Measurements from ENCODE around the gene STPG2. TPM values are rescaled to one million over a fixed set of nuclear protein-coding genes. Genes with fewer than 3 reads are reported as not detected.

STPG2 gene
- total RNA-seq, 1 donor from 2014 or later: 0.14 TPM

DNA sequence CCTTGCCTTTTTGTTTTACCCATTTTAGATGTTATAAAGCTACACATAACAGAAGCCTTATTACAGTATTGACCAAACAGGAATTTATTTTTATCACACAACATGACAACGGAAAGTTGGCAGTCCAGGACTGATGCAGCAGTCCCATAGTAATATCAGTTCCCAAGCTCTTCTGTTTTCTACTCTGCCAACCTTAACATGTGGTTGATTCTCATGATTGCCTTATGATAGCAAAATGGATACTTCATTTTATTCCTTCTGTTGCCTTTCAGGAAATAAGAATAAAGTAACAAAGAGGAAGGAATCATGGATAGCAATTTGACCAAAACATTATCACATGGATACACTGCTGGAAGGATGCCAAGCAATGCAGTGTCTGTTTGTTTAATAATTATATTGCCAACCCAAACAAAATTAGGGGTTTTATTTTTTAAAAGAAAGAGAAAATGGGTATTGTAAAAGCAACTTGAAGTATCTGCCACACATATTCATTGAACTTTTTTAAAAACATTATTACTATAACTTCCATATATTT lies 275.7 kb downstream of the STPG2 start:
- FAIRE-seq (no peak), DNase-seq (ENCODE audit: low read depth) (no peak)
- Histone ChIP-seq H3K9me3 (ENCODE audit: insufficient read depth, low read depth, low read length) (no peaks in the 10 kb centered on the region), H3K4me3 (ENCODE audit: insufficient read depth, low read depth, low read length) (no peak overlapping the region), H3K4me2 (ENCODE audit: low read length) (no peak overlapping the region), H3K27me3 (ENCODE audit: insufficient read depth, low read length) (no peaks in the 10 kb centered on the region), H3K27ac (ENCODE audit: low read depth, low read length) (no peak overlapping the region), H3K9ac (ENCODE audit: low read length) (no peak overlapping the region), H3K36me3 (ENCODE audit: insufficient read depth, low read length) (no peaks in the 10 kb centered on the region), H4K20me1 (ENCODE audit: insufficient read depth, low read length) (no peaks in the 10 kb centered on the region), H2AFZ (ENCODE audit: low read depth, low read length) (no peak overlapping the region), H3K79me2 (ENCODE audit: insufficient read depth, low read length) (no peaks in the 10 kb centered on the region), H3K4me1 (ENCODE audit: insufficient read depth, low read length) (no peaks in the 10 kb centered on the region)
- TF ChIP-seq, protein P1, sequence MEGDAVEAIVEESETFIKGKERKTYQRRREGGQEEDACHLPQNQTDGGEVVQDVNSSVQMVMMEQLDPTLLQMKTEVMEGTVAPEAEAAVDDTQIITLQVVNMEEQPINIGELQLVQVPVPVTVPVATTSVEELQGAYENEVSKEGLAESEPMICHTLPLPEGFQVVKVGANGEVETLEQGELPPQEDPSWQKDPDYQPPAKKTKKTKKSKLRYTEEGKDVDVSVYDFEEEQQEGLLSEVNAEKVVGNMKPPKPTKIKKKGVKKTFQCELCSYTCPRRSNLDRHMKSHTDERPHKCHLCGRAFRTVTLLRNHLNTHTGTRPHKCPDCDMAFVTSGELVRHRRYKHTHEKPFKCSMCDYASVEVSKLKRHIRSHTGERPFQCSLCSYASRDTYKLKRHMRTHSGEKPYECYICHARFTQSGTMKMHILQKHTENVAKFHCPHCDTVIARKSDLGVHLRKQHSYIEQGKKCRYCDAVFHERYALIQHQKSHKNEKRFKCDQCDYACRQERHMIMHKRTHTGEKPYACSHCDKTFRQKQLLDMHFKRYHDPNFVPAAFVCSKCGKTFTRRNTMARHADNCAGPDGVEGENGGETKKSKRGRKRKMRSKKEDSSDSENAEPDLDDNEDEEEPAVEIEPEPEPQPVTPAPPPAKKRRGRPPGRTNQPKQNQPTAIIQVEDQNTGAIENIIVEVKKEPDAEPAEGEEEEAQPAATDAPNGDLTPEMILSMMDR (IDR thresholded peaks at IDR 0.05; ENCODE audit: insufficient read depth, low read depth, low read length): no peak
- no peak for TF ChIP-seq EZH2 (IDR thresholded peaks at IDR 0.05; ENCODE audit: insufficient read depth, low read length)
- Mint-ChIP-seq H3K4me3 (ENCODE audit: unreplicated experiment) (no peak overlapping the region), H3K27ac (ENCODE audit: unreplicated experiment) (no peak overlapping the region), H3K9me3 (ENCODE audit: unreplicated experiment) (peaks cover 5% of the 10 kb centered on the region), H3K4me1 (ENCODE audit: low read depth, unreplicated experiment) (no peaks in the 10 kb centered on the region), H3K27me3 (ENCODE audit: low read depth, unreplicated experiment) (no peaks in the 10 kb centered on the region), H3K36me3 (ENCODE audit: low read depth, unreplicated experiment) (no peaks in the 10 kb centered on the region)

DNA sequence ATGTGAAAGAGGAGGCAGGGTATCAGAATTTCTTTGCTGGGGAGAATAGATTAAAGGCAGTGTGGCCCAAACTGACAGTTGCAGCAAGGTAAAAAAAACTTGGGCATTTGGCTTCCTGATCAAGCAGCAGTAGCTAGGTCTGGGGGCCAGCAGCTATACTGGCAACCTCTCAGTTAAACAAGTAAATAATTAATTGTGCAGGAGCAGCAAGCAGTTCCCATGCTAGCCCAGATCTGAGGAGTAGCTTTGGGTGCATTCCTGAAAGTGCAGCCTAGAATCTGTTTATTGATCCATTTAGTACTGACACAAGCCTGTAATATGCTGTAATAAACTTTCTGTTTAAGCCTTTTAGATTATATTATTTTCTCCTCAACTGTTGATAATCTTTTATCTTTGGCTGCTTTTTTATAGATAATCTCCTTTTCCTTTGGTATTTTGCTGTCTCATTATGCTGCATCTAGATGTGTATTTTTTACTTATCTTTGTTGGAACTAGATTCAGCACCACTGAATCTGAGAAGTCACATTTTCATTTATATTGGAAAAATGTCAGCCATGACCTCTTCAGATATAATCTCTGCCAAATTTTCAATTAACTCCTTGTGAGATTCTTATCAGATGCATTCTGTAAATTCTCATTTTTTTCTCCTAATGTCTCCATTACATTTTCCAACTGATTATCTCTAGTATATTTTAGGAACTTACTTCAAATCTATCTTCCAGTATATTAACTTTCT lies 276.3 kb downstream of the STPG2 start:
- Histone ChIP-seq H4K20me1 (ENCODE audit: insufficient read depth, low read length) (no peaks in the 10 kb centered on the region), H3K9ac (ENCODE audit: low read length) (no peak overlapping the region), H2AFZ (ENCODE audit: low read depth, low read length) (no peak overlapping the region), H3K27me3 (ENCODE audit: insufficient read depth, low read length) (no peaks in the 10 kb centered on the region), H3K4me1 (ENCODE audit: insufficient read depth, low read length) (no peaks in the 10 kb centered on the region), H3K79me2 (ENCODE audit: insufficient read depth, low read length) (no peaks in the 10 kb centered on the region), H3K4me2 (ENCODE audit: low read length) (no peak overlapping the region), H3K9me3 (ENCODE audit: insufficient read depth, low read depth, low read length) (no peaks in the 10 kb centered on the region), H3K4me3 (ENCODE audit: insufficient read depth, low read depth, low read length) (no peak overlapping the region), H3K27ac (ENCODE audit: low read depth, low read length) (no peak overlapping the region), H3K36me3 (ENCODE audit: insufficient read depth, low read length) (no peaks in the 10 kb centered on the region)
- Mint-ChIP-seq H3K36me3 (ENCODE audit: low read depth, unreplicated experiment) (no peaks in the 10 kb centered on the region), H3K4me3 (ENCODE audit: unreplicated experiment) (no peak overlapping the region), H3K4me1 (ENCODE audit: low read depth, unreplicated experiment) (no peaks in the 10 kb centered on the region), H3K27ac (ENCODE audit: unreplicated experiment) (no peak overlapping the region), H3K9me3 (ENCODE audit: unreplicated experiment) (peaks cover 5% of the 10 kb centered on the region), H3K27me3 (ENCODE audit: low read depth, unreplicated experiment) (no peaks in the 10 kb centered on the region)
- FAIRE-seq (no peak), DNase-seq (ENCODE audit: low read depth) (no peak)
- TF ChIP-seq, protein P1 (IDR thresholded peaks at IDR 0.05; ENCODE audit: insufficient read depth, low read depth, low read length): no peak
- TF ChIP-seq EZH2 (IDR thresholded peaks at IDR 0.05; ENCODE audit: insufficient read depth, low read length): no peak

DNA sequence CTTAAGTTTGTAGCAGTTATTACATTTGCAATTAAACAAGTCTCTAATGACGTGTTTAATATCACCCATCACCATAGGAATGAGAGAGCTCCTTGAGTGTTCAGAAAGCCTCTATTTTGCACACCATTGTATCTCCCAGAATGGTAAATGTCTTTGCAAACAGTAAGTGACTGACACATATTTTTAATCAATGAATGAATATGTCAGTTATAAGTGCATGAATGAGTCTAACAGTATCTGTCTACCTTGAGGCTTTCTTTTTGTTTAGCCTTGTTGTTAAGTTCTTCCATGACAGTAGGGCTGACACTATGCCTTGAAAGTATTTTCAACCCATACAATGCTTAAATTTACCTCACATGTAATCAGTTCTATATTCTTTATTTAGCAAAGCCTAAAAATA lies 292.2 kb downstream of the STPG2 start:
- H3K27ac ChIP-seq (ENCODE audit: low read depth, low read length): no peak overlapping the region
- no peaks in the 10 kb centered on the region for H3K79me2 ChIP-seq (ENCODE audit: insufficient read depth, low read length)
- no peaks in the 10 kb centered on the region for H3K36me3 ChIP-seq (ENCODE audit: insufficient read depth, low read length)
- no peaks in the 10 kb centered on the region for H3K4me1 ChIP-seq (ENCODE audit: insufficient read depth, low read length)
- no peaks in the 10 kb centered on the region for H3K9me3 ChIP-seq (ENCODE audit: insufficient read depth, low read depth, low read length)
- Mint-ChIP-seq H3K4me1 (ENCODE audit: low read depth, unreplicated experiment) (no peaks in the 10 kb centered on the region), H3K36me3 (ENCODE audit: low read depth, unreplicated experiment) (no peaks in the 10 kb centered on the region), H3K4me3 (ENCODE audit: unreplicated experiment) (no peak overlapping the region), H3K9me3 (ENCODE audit: unreplicated experiment) (peaks cover 9% of the 10 kb centered on the region), H3K27ac (ENCODE audit: unreplicated experiment) (no peak overlapping the region), H3K27me3 (ENCODE audit: low read depth, unreplicated experiment) (no peaks in the 10 kb centered on the region)
- no peaks in the 10 kb centered on the region for H3K27me3 ChIP-seq (ENCODE audit: insufficient read depth, low read length)
- H2AFZ ChIP-seq (ENCODE audit: low read depth, low read length): no peak overlapping the region
- H4K20me1 ChIP-seq (ENCODE audit: insufficient read depth, low read length): no peaks in the 10 kb centered on the region
- H3K9ac ChIP-seq (ENCODE audit: low read length): no peak overlapping the region
- no peak for TF ChIP-seq EZH2 (IDR thresholded peaks at IDR 0.05; ENCODE audit: insufficient read depth, low read length)
- TF ChIP-seq, protein P1 (IDR thresholded peaks at IDR 0.05; ENCODE audit: insufficient read depth, low read depth, low read length): no peak
- DNase-seq (ENCODE audit: low read depth) (no peak), FAIRE-seq (no peak)
- H3K4me3 ChIP-seq (ENCODE audit: insufficient read depth, low read depth, low read length): no peak overlapping the region
- H3K4me2 ChIP-seq (ENCODE audit: low read length): no peak overlapping the region

All from astrocyte (in vitro differentiated cells and primary cell).